Fibroblast of lung (primary cell): ENCODE results near the gene PLEKHA7. TPM values are rescaled to one million over a fixed set of nuclear protein-coding genes. Genes with fewer than 3 reads are reported as not detected.

Experiments used
- DNase-seq, 2 donors: peaks; one replicate each; pipeline versions ENCODE4 v3.0.0 to v3.0.0-alpha.2; 2010; ENCODE audit warnings: low read depth in 2 of 2
- H2AFZ ChIP-seq: 2 replicates; pipeline ENCODE4 v1.5.1; 2012; ENCODE audit warnings: low read length, control low read depth, inconsistent platforms
- H3K27ac ChIP-seq: 2 replicates; pipeline ENCODE4 v1.5.1; 2011; ENCODE audit warnings: low read length, control low read depth; ENCODE audit not compliant: insufficient read depth
- H3K27me3 ChIP-seq: 2 replicates; pipeline ENCODE4 v1.5.1; 2011; ENCODE audit warnings: mild to moderate bottlenecking, low read length; ENCODE audit not compliant: control insufficient read depth, insufficient read depth
- H3K36me3 ChIP-seq: 2 replicates; pipeline ENCODE4 v1.5.1; 2011; ENCODE audit warnings: low read length; ENCODE audit not compliant: control insufficient read depth, insufficient read depth
- H3K4me1 ChIP-seq: 2 replicates; pipeline ENCODE4 v1.5.1; 2011; ENCODE audit warnings: low read length; ENCODE audit not compliant: control insufficient read depth, insufficient read depth; ENCODE audit errors: extremely low read depth
- H3K4me2 ChIP-seq: 2 replicates; pipeline ENCODE4 v1.5.1; 2011; ENCODE audit warnings: low read length, control low read depth; ENCODE audit not compliant: insufficient read depth; ENCODE audit errors: extremely low read depth
- H3K4me3 ChIP-seq, 4 experiments: fragments of 200-600 bp in 1 of 4; sonication (generic) in 1 of 4; replicated peaks in 1 of 4; 2 replicates each; pipeline ENCODE4 v1.5.1; 2011 to 2016; ENCODE audit warnings: low read length in 4 of 4, low read depth in 3 of 4, mild to moderate bottlenecking in 3 of 4, control low read depth in 2 of 4, inconsistent platforms in 1 of 4, mixed read lengths in 1 of 4; ENCODE audit not compliant: insufficient read depth in 1 of 4; ENCODE audit errors: control extremely low read depth in 1 of 4
- H3K79me2 ChIP-seq: 2 replicates; pipeline ENCODE4 v1.5.1; 2012; ENCODE audit warnings: mild to moderate bottlenecking, low read length, inconsistent platforms; ENCODE audit not compliant: control insufficient read depth, insufficient read depth
- H3K9ac ChIP-seq: 2 replicates; pipeline ENCODE4 v1.5.1; 2011; ENCODE audit warnings: mild to moderate bottlenecking, low read length, control low read depth; ENCODE audit not compliant: insufficient read depth
- H3K9me3 ChIP-seq: 2 replicates; pipeline ENCODE4 v1.5.1; 2012; ENCODE audit warnings: low read depth, low read length; ENCODE audit not compliant: control insufficient read depth, insufficient read depth
- H4K20me1 ChIP-seq: 2 replicates; pipeline ENCODE4 v1.5.1; 2011; ENCODE audit warnings: low read length; ENCODE audit not compliant: control insufficient read depth, insufficient read depth; ENCODE audit errors: extremely low read depth
- CTCF ChIP-seq, 2 donors: IDR thresholded peaks in 1 of 2; conservative IDR thresholded peaks in 1 of 2; 1 replicate in 1 of 2; 2 replicates in 1 of 2; pipeline ENCODE4 v1.5.1; 2011 to 2012; ENCODE audit warnings: low read length in 2 of 2, control low read depth in 1 of 2, inconsistent platforms in 1 of 2, low read depth in 1 of 2, mild to moderate bottlenecking in 1 of 2
- EZH2 ChIP-seq: IDR thresholded peaks from 2 replicates; pipeline ENCODE4 v1.5.1; 2012; ENCODE audit warnings: low read length, control low read depth, mild to moderate bottlenecking; ENCODE audit errors: missing control alignments
- polyA plus RNA-seq, 2 donors: library from polyadenylated mRNA; depleted of rRNA in 1 of 2; stranded (reverse) in 1 of 2; unstranded in 1 of 2; fragments of >200 nt; gene quantifications; 2 replicates each; pipeline ENCODE4 v1.2.1, GENCODE V29; 2011 to 2012; ENCODE audit warnings: missing spikeins in 1 of 2
- total RNA-seq: library from RNA; depleted of rRNA; stranded (reverse); fragments of >200 nt; gene quantifications from 2 replicates; pipeline ENCODE4 v1.2.1, GENCODE V29; 2014

Gene PLEKHA7
- total and polyA plus RNA-seq, 2 donors (not counting 1 experiment from before 2014, with no cell fraction given), result 0.11 to 0.17 TPM

- H3K4me3 ChIP-seq, result no peak overlapping the region
- DNase-seq, result peak in 1 of 2 donors; percentile 50
- H3K4me1 ChIP-seq, result no peaks in the 10 kb centered on the region
- H3K9me3 ChIP-seq, result no peaks in the 10 kb centered on the region
- no peak overlapping the region for H3K4me2 ChIP-seq
- no peak overlapping the region for H2AFZ ChIP-seq
- TF ChIP-seq EZH2 (no peak), CTCF (conservative IDR thresholded peaks at IDR 0.05 in 1 of 2, IDR thresholded peaks at IDR 0.05 in 1 of 2; ENCODE audit: low read depth in 1 of 2, low read length in 2 of 2) (no peak)
- H3K9ac ChIP-seq, result no peak overlapping the region
- no peaks in the 10 kb centered on the region for H3K36me3 ChIP-seq
- H3K27me3 ChIP-seq, result no peaks in the 10 kb centered on the region
- no peaks in the 10 kb centered on the region for H3K79me2 ChIP-seq
- no peak overlapping the region for H3K27ac ChIP-seq
- no peaks in the 10 kb centered on the region for H4K20me1 ChIP-seq
Measured at GRCh38 chr11:16933756-16934603, 80.2 kb downstream of the PLEKHA7 start.

GRCh38 chr11:16933291-16933690 lies 80.9 kb downstream of the PLEKHA7 start:
- no peak for DNase-seq
- Histone ChIP-seq H3K79me2 (no peaks in the 10 kb centered on the region), H4K20me1 (no peaks in the 10 kb centered on the region), H3K27me3 (no peaks in the 10 kb centered on the region), H3K36me3 (no peaks in the 10 kb centered on the region), H2AFZ (no peak overlapping the region), H3K9me3 (no peaks in the 10 kb centered on the region), H3K4me3 (no peak overlapping the region), H3K4me2 (no peak overlapping the region), H3K27ac (no peak overlapping the region), H3K4me1 (no peaks in the 10 kb centered on the region), H3K9ac (no peak overlapping the region)
- TF ChIP-seq EZH2, result no peak
- no peak for TF ChIP-seq CTCF (conservative IDR thresholded peaks at IDR 0.05 in 1 of 2, IDR thresholded peaks at IDR 0.05 in 1 of 2; ENCODE audit: low read depth in 1 of 2, low read length in 2 of 2)

GRCh38 chr11:16928044-16928443 lies 86.2 kb downstream of the PLEKHA7 start:
- peaks cover 22% of the 10 kb centered on the region for H3K27me3 ChIP-seq
- TF ChIP-seq CTCF (conservative IDR thresholded peaks at IDR 0.05 in 1 of 2, IDR thresholded peaks at IDR 0.05 in 1 of 2; ENCODE audit: low read depth in 1 of 2, low read length in 2 of 2) (no peak), EZH2 (no peak)
- H3K9me3 ChIP-seq, result no peaks in the 10 kb centered on the region
- no peak overlapping the region for H3K4me2 ChIP-seq
- H3K79me2 ChIP-seq, result no peaks in the 10 kb centered on the region
- no peak overlapping the region for H3K4me3 ChIP-seq
- no peaks in the 10 kb centered on the region for H3K4me1 ChIP-seq
- no peak overlapping the region for H3K9ac ChIP-seq
- H2AFZ ChIP-seq, result no peak overlapping the region
- DNase-seq, result no peak
- H4K20me1 ChIP-seq, result no peaks in the 10 kb centered on the region
- no peak overlapping the region for H3K27ac ChIP-seq
- H3K36me3 ChIP-seq, result no peaks in the 10 kb centered on the region
